Activated naive CD4-positive, alpha-beta T cell treated with anti-CD3 and anti-CD28 coated beads, Interleukin-2, amount 50 U/mL, for 24 hours (primary cell): ENCODE measurements around the gene SPEM2.
"Not testable (repeated sequence)": the region's sequence is repeated elsewhere in the genome, so short reads cannot be mapped to it uniquely, and the experiment has no call there.

Source experiments
- H3K27ac Mint-ChIP-seq: one replicate; pipeline ENCODE4 v1.8.0; 2021; ENCODE audit warnings: mild to moderate bottlenecking, mixed read lengths
- H3K27me3 Mint-ChIP-seq: one replicate; pipeline ENCODE4 v1.8.0; 2021; ENCODE audit warnings: mixed read lengths
- H3K36me3 Mint-ChIP-seq: one replicate; pipeline ENCODE4 v1.8.0; 2021; ENCODE audit warnings: mixed read lengths
- H3K4me1 Mint-ChIP-seq: one replicate; pipeline ENCODE4 v1.8.0; 2021; ENCODE audit warnings: mixed read lengths
- H3K4me3 Mint-ChIP-seq: one replicate; pipeline ENCODE4 v1.8.0; 2021; ENCODE audit warnings: mild to moderate bottlenecking, mixed read lengths
- H3K9me3 Mint-ChIP-seq: one replicate; pipeline ENCODE4 v1.8.0; 2021; ENCODE audit warnings: mixed read lengths

SPEM2 gene

DNA sequence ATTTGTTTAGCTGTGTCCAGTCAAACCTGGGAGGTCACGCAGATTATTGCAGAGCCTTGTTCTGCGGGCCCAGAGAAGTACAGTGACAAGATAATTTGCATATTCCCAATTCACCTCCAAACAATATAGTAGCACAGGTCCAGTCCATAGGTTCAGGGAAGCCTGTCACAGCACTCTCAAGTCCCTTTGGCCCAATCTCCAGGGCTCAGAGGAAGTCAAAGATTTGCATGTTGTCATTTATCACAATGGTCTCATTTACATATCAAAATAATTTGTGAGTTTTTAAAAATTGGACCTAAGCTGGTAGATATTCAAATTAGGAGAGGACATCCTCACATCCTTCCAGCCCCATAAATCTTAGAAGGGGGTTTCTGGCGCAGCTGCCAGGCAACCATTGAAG lies 42.1 kb downstream of the SPEM2 start:
- H3K4me3 Mint-ChIP-seq, result no peak overlapping the region
- H3K4me1 Mint-ChIP-seq, result peaks cover 26% of the 10 kb centered on the region
- no peak overlapping the region for H3K27ac Mint-ChIP-seq
- no peaks in the 10 kb centered on the region for H3K36me3 Mint-ChIP-seq
- H3K9me3 Mint-ChIP-seq, result no peaks in the 10 kb centered on the region
- no peaks in the 10 kb centered on the region for H3K27me3 Mint-ChIP-seq

GRCh38 chr17:7468290-7468689 lies 42.9 kb downstream of the SPEM2 start:
- Mint-ChIP-seq H3K4me1 (peaks cover 27% of the 10 kb centered on the region), H3K27ac (no peak overlapping the region), H3K36me3 (no peaks in the 10 kb centered on the region)

GRCh38 chr17:7468804-7469389 lies 43.5 kb downstream of the SPEM2 start:
- no peak overlapping the region for H3K4me3 Mint-ChIP-seq
- H3K27me3 Mint-ChIP-seq, result no peaks in the 10 kb centered on the region
- H3K27ac Mint-ChIP-seq, result no peak overlapping the region
- no peaks in the 10 kb centered on the region for H3K36me3 Mint-ChIP-seq
- H3K9me3 Mint-ChIP-seq, result no peaks in the 10 kb centered on the region
- H3K4me1 Mint-ChIP-seq, result peaks cover 31% of the 10 kb centered on the region

More at GRCh38 chr17:7468290-7468689, 42.9 kb downstream of the SPEM2 start:
- H3K9me3 Mint-ChIP-seq, result no peaks in the 10 kb centered on the region
- no peak overlapping the region for H3K4me3 Mint-ChIP-seq
- H3K27me3 Mint-ChIP-seq, result no peaks in the 10 kb centered on the region

- H3K27me3 Mint-ChIP-seq, H3K36me3 Mint-ChIP-seq, H3K4me3 Mint-ChIP-seq, H3K9me3 Mint-ChIP-seq, H3K27ac Mint-ChIP-seq: not testable (repeated sequence)
- peaks cover 31% of the 10 kb centered on the region for H3K4me1 Mint-ChIP-seq
Measured at GRCh38 chr17:7469843-7470242, 44.4 kb downstream of the SPEM2 start.

- H3K27me3 Mint-ChIP-seq, H3K4me3 Mint-ChIP-seq, H3K9me3 Mint-ChIP-seq, H3K36me3 Mint-ChIP-seq: not testable (repeated sequence)
- H3K27ac Mint-ChIP-seq, result peak overlapping the region; percentile 41
- peaks cover 31% of the 10 kb centered on the region for H3K4me1 Mint-ChIP-seq
Measured at GRCh38 chr17:7470457-7470973, 45.1 kb downstream of the SPEM2 start.

GRCh38 chr17:7471729-7472128 lies 46.3 kb downstream of the SPEM2 start:
- Mint-ChIP-seq H3K4me1 (peaks cover 42% of the 10 kb centered on the region), H3K27me3 (no peaks in the 10 kb centered on the region), H3K27ac (peak overlapping the region; percentile 33), H3K36me3 (no peaks in the 10 kb centered on the region), H3K9me3 (no peaks in the 10 kb centered on the region), H3K4me3 (no peak overlapping the region)

DNA sequence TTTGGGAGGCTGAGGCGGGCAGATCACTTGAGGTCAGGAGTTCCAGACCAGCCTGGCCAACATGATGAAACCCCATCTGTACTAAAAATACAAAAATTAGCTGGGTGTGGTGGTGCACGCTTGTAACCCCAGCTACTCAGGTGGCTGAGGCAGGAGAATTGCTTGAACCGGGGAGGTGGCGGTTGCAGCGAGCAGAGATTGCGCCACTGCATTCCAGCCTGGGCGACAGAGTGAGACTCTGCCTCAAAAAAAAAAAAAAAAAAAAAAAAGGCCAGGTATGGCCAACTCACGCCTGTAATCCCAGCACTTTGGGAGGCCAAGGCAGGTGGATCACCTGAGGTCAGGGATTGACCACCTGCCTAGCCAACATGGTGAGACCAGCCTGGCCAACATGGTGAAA lies 49.4 kb downstream of the SPEM2 start:
- peaks cover 55% of the 10 kb centered on the region for H3K4me1 Mint-ChIP-seq
- not testable (repeated sequence) for H3K27me3 Mint-ChIP-seq, H3K9me3 Mint-ChIP-seq, H3K4me3 Mint-ChIP-seq, H3K27ac Mint-ChIP-seq, H3K36me3 Mint-ChIP-seq

DNA sequence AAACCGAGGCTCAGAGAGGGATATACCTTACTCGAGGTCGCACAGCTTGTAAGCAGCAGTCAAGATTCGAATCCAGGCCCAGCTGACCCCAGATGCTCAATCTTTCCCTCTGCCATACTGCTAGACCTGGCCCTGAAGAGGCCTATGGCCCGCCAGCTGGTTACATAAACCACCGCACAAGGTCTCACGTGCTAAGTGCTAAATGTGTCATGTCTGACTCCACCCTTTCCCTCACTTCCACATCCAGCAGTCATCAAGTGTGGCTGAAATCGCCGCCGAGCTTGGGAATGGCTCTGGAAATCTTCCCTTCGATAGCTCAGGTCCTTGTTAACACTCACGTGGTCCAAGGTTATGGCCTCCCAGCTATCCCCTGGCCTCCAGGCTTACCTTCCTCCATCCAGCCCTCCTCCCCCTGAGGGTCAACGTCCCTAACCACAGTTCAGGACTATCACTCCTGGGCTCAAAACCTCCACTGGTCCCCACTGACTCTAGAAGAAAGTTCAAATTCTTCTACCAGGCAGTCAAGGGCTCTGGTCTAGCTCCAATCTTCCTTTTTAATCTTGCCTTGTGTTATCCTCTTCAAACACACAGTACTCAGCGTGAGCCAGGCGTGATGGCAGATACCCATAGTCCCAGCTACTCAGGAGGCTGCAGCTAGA lies 50.5 kb downstream of the SPEM2 start:
- no peaks in the 10 kb centered on the region for H3K36me3 Mint-ChIP-seq
- no peaks in the 10 kb centered on the region for H3K9me3 Mint-ChIP-seq
- no peak overlapping the region for H3K4me3 Mint-ChIP-seq
- peak overlapping the region; percentile 74 for H3K27ac Mint-ChIP-seq
- H3K27me3 Mint-ChIP-seq, result no peaks in the 10 kb centered on the region
- peaks cover 62% of the 10 kb centered on the region for H3K4me1 Mint-ChIP-seq

DNA sequence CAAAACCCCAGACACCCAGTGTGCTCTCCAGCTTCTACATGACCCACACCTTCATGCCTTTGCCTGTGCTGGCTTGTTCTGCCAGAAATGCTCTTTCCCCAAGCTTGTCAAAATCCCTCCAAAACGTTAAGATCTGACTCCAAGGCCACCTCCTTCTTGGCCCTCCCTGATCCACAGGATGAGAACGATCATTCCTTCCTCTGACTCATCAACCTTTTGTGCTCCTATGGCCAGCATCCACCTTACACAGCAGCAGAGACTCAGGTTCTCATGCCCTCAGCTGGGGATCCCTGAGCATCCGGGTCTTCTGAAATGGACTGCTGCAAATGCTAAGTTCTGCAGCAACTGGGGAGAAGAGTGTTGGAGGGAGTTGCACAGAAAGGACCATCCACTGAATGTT lies 51.1 kb downstream of the SPEM2 start:
- Mint-ChIP-seq H3K9me3 (no peaks in the 10 kb centered on the region), H3K27me3 (no peaks in the 10 kb centered on the region), H3K36me3 (no peaks in the 10 kb centered on the region), H3K27ac (peak overlapping the region; percentile 74), H3K4me1 (peaks cover 62% of the 10 kb centered on the region), H3K4me3 (peak overlapping the region; percentile 59)

- H3K4me1 Mint-ChIP-seq, result peaks cover 62% of the 10 kb centered on the region
- H3K9me3 Mint-ChIP-seq, result no peaks in the 10 kb centered on the region
- H3K4me3 Mint-ChIP-seq, result peak overlapping the region; percentile 90
- H3K27me3 Mint-ChIP-seq, result no peaks in the 10 kb centered on the region
- peak overlapping the region; percentile 74 for H3K27ac Mint-ChIP-seq
- no peaks in the 10 kb centered on the region for H3K36me3 Mint-ChIP-seq
Measured at GRCh38 chr17:7476951-7477350, 51.5 kb downstream of the SPEM2 start.
